Jurkat, Clone E6-1 (cell line): ENCODE data around the gene KATNB1.
A peak's percentile ranks its signal among the peaks of the same experiment; 100 is the strongest.
"Not testable (repeated sequence)": the region's sequence is repeated elsewhere in the genome, so short reads cannot be mapped to it uniquely, and the experiment has no call there.

Experiments used
- DNase-seq: peaks from one replicate; pipeline ENCODE4 v3.0.0-alpha.2; 2011; ENCODE audit warnings: low read depth, low spot score
- H3K4me3 ChIP-seq: 2 replicates; pipeline ENCODE4 v1.5.1; 2011; ENCODE audit warnings: mild to moderate bottlenecking, low read length, control low read depth, moderate library complexity

Gene KATNB1

DNA sequence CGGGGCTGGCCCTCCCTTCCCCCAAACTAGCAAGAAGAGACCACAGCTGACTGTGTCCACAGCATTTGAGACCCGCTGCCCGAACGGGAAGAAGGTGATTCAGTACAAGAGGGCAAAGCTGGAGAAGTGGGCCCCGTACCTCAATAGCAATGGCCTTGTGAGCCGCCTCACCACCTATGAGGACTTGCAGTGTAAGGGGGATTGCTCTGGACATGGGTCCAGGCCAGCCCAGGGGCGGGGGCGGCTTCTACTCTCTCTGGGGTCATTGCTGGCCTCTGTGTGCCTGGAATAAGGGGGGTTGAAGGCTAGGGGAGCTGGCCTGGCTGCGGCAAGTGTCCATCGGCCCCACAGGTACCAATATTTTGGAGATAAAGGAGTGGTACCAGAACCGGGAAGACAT is 12.9 kb upstream of the KATNB1 start:
- no peak for DNase-seq
- H3K4me3 ChIP-seq: no peak overlapping the region

DNA sequence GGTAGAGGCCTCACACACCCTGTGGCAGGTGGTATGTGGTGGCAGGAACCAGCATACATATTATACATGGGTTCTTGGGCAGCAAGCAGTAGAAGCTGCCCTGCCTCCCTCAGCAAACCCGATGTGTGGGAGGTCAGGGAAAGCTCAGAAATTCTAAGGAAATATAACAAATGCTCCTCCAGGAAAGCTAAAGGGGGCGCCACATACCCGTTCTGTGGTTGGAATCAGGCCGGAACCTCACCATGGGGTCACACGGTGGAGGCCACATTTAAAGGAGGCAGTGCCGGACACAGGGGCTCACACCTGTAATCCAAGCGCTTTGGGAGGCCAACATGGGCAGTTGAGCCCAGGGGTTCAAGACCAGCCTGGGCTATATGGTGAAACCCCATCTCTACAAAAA is 12.4 kb upstream of the KATNB1 start:
- no peak for DNase-seq
- H3K4me3 ChIP-seq: no peak overlapping the region

DNA sequence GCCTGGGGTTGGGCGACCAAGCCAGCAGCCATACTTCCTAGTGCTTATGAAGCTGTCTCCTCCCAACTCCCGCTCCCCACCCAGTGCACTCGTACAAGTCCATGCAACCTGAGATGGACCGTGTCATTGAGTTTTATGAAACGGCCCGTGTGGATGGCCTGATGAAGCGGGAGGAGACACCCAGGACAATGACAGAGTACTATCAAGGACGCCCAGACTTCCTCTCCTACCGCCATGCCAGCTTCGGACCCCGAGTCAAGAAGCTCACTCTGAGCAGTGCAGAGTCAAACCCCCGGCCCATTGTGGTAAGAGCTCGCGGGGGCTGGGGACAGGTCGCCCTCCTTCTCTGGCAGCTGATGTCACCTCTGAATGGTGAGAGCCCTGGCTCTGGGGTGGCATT is 11.0 kb upstream of the KATNB1 start:
- no peak for DNase-seq
- no peak overlapping the region for H3K4me3 ChIP-seq

DNA sequence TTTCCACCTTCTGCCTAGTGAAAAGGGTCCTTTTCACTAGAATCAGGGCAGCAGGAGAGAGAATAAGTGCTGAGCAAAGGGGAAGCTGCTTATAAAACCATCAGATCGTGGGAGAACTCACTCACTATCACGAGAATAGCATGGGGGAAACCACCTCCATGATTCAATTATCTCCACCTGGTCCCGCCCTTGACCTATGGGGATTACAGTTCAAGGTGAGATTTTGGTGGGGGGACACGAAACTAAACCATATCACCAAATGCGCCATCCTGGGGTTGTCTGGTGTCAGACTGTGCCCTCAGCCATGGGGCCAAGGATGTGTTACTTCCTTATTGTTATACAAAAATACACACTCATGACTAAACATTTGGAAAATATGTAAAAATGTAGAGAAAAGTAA is 10.4 kb upstream of the KATNB1 start:
- no peak for DNase-seq
- no peak overlapping the region for H3K4me3 ChIP-seq

DNA sequence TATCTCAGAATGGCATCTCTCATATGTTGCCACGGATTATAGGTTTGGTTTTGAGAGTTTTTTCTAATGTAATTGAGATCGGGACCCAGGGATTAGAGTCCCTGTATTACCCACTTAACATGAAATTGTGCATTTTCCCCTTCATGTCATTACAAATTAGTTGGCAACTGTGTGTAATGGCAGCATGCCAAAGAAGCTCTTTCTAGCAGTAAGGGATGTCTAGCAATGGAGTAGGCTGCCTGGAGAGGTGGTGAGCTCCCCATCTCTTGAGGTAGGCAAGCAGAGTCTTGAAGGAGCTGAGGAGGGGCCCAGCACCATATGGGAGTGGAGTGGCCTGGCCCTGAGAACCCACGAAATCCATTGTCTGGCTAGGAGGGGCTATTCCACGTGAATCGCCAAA is 10.0 kb upstream of the KATNB1 start:
- DNase-seq: no peak
- no peak overlapping the region for H3K4me3 ChIP-seq

DNA sequence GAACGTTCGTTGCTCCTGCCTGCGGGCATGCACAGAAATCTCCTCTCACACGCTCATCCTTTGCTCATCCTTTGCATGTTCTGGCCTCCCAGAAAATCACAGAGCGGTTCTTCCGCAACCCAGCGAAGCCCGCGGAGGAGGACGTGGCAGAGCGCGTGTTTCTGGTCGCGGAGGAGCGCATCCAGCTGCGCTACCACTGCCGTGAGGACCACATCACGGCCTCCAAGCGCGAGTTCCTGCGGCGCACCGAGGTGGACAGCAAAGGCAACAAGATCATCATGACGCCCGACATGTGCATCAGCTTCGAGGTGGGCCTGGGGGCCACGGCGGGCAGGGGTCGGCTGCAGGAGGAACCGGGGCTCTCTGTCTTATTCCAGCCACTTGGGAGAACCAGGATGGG is 9.6 kb upstream of the KATNB1 start:
- H3K4me3 ChIP-seq: no peak overlapping the region
- no peak for DNase-seq

DNA sequence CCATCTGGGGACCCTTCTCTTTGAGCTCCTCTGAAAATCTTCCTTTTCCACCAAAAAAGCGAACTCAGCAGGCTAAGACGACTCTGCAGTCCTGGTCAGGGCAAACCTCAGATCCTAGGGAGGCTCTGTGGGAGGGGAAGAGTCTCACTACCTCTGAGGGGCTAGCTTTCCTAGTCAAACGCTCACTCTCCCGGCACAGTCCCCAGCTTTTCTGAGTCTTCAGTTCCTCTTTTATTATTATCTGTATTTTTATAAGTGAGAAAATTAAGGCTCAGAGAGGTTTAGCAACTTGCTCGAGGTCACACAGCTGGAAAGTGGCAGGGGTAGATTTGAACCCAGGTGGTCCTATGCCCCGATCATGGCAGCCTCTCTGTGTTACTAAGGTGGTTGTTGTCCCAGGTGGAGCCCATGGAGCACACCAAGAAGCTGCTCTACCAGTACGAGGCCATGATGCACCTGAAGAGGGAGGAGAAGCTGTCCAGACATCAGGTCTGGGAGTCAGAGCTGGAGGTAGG is 9.1 kb upstream of the KATNB1 start:
- DNase-seq: no peak
- H3K4me3 ChIP-seq: no peak overlapping the region

DNA sequence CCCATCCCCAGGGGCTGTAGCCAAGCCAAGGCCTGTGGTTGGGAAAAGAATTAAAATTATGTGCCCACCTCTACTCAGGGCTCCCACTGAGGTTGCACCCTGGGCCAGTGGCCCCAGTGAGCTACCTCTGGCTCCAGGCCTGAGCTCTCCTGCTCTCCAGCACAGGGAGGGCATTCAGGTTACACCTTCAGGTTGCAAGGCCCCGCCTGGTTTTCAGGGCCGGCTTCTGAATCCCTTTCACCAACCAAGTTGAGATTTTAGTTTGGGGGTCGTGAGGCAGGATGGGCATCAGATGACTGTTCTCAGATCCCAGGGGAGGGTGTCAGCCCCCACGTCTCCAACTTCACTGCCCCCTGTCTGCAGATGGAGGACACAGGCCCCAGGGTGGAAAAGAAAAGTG is 8.0 kb upstream of the KATNB1 start:
- H3K4me3 ChIP-seq: no peak overlapping the region
- no peak for DNase-seq

DNA sequence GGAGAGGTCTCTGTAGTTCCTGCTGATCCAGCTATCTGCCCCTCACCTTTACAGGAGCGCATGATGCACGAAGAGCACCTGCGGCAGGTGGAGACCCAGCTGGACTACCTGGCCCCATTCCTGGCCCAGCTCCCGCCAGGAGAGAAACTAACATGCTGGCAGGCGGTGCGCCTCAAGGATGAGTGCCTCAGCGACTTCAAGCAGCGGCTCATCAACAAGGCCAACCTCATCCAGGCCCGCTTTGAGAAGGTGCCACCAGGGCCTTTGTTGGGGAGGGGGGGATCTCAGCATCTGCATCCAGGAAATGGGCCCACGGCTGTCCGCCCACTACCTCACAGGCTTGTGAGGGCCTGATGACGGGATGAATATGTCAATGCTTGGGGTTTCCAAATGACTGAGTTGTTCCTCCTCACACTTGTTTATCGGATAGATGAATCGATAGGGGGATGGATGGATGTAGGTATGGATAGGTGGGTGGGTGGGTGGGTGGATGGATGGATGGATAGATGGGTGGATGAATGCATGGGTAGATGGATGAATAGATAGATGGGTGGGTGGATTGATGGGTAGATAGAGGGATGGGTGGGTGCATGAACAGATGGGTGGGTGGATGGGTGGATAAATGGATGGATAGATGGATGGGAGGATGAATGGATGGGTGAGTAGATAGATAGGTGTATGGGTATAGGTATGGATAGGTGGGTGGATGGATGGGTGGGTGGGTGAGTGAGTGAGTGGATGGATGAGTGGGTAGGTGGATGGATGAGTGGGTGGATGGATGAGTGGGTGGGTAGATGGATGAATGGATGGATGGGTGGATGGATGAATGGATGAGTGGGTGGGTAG is 7.0 kb upstream of the KATNB1 start:
- DNase-seq: no peak

DNA sequence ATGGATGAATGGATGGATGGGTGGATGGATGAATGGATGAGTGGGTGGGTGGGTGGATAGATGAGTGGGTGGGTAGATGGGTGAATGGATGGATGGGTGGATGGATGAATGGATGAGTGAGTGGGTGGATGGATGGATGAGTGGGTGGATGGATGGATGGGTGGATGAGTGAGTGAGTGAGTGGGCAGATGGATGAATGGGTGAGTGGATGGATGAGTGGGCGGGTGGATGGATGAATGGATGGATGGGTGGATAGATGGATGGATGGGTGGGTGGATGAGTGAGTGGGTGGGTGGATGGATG is 6.4 kb upstream of the KATNB1 start:
- H3K4me3 ChIP-seq: no peak overlapping the region
- no peak for DNase-seq

More for the DNA sequence above, 7.0 kb upstream of the KATNB1 start:
- no peak overlapping the region for H3K4me3 ChIP-seq

DNA sequence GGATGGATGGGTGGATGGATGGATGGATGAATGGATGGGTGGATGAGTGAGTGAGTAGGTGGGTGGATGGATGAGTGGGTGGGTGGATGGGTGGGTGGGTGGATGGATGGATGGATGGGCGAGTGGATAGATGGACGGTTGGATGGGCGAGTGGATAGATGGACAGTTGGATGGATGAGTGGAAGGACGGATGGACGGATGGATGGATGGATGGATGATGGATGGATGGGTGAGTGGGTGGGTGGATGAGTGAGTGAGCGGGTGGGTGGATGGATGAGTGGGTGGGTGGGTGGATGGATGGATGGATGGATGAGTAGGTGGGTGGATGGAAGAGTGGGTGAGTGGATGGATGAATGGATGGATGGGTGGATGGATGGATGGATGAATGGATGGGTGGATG is 5.7 kb upstream of the KATNB1 start:
- DNase-seq, H3K4me3 ChIP-seq: not testable (repeated sequence)

DNA sequence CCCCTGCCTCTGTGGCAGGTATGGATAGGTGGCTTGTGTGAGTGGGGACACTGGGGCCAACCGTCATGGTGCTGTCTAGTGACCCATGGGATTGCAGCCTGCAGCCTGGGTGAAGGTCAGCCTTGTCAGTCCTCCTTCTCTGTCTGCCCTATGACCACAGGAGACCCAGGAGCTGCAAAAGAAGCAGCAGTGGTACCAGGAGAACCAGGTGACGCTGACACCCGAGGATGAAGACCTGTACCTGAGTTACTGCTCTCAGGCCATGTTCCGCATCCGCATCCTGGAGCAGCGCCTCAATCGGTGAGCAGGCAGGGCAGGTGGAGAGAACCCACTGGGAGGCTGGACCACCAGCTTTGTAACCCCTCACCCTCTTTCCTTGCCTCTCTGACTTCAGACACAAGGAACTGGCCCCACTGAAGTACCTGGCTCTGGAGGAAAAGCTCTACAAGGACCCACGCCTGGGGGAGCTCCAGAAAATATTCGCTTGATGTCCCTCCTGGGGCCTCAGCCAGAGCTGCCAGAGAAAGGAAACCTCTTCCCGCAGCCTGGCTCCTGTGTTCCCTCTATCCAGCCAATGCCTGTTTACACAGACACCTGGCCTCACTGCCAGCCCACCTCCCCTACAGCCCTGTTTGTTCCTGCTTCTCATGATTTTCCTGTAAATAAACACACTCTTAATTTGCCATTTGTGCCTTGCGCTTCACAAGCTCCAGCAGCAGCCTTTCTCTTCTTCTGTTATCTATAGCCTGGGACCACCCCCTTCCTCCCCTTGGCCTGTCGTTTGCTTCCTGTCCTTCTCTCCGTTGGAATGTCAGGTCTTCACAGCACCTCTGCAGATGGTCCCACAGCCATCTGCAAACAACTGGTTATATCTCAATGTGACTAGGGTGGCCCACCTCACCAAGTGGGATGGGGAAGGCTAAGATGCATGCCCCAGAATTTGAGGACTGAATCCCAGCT is 4.5 kb upstream of the KATNB1 start:
- DNase-seq: no peak
- H3K4me3 ChIP-seq: no peak overlapping the region

DNA sequence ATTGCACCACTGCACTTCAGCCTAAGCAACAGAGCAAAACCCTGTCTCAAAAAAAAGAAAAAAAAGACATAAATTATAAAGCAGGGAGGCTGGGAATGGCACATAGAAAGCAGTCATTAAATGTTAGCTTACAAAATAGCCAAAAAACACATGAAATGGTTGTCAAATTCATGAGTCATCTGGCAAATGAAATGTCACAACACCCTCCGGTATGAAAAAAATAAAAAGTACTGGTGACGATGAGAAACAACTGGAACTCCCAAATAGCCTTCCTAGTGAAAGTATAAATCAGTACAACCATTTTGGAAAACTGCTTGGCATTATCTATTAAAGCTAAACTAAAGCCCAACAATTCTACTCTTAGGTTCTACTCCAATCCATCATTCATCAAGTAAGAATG is 3.5 kb upstream of the KATNB1 start:
- no peak overlapping the region for H3K4me3 ChIP-seq
- DNase-seq: no peak

DNA sequence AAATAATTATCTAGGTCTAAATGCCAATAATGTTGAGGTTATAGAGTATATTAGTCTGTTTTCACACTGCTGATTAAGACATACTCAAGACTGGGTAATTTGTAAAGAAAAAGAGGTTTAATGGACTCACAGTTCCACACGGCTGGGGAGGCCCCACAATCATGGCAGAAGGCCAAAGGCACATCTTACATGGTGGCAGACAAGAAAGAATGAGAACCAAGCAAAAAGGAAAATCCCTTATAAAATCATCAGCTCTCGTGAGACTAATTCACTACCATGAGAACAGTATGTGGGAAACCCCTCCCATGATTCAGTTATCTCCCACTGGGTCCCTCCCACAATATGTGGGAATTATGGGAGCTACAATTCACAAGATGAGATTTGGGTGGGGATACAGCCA is 2.9 kb upstream of the KATNB1 start:
- no peak for DNase-seq
- H3K4me3 ChIP-seq: no peak overlapping the region

DNA sequence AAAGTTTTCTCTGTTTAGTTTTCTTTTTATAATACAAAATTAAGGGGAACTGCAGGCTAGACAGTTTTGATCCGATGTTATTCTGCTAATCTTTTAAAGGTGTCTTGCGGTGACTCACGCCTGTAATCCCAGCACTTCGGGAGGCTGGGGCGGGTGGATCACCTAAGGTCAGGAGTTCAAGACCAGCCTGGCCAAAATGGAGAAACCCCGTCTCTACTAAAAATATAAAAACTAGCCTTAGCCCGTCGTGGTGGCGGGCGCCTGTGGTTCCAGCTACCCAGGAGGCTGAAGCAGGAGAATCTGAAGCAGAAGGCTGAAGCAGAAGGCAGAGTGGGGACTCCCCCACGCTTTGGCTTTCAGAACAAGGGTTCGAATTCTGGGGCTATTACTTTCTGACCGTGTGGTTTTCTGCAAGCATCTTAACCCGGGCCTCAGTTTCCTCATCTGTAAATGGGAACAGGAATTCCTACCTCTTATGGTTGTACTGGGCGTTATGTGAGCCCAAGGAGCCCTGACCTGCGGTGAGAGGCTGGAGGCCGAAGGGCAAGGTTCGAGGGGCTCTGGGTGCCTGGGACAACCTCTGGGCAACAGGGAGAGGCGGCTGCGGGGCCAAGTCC is 1.2 kb upstream of the KATNB1 start:
- H3K4me3 ChIP-seq: peak overlapping the region; percentile 92
- DNase-seq: no peak

DNA sequence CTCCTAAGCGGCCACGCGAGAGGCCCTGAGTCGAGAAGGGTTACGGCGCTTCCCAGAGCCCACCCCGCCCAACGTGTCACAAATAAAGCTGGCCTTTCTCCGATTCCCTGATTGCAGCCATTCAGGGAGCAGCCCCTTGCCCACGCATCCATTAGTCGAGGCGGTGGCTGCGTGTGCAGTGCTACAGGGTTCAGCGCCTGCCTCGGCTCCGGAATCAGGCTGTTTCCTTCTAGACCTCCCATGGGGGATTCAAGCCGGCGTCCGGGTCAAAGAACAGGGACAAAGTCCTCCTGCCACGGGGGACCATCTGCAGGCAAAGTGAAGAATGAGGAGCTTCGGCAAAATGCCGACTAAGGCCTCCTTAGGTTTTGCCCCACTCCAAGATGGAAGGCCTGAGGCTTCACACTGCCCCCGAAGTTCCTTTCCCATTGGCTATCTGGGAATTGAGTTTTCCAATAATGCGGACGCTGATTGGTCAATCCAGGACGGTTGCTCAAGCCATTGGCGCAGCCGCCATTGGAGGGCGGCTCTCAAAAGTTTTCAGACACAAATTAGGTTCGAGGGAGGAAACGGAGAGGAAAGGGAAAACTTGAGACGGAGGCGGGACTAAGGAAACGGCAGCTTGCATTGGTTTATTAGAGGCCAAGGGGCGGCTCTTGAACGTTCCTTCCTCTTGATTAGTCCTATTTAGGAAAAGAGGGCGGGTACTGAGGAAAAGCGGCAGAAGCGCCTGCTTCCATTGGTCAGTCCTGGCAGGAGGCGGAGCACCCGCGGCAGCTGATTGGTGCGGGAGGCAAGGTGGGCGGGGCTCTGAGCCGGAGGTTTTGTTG is 430 bp upstream of the KATNB1 start:
- DNase-seq: peak; percentile 100
- peak overlapping the region; percentile 92 for H3K4me3 ChIP-seq

DNA sequence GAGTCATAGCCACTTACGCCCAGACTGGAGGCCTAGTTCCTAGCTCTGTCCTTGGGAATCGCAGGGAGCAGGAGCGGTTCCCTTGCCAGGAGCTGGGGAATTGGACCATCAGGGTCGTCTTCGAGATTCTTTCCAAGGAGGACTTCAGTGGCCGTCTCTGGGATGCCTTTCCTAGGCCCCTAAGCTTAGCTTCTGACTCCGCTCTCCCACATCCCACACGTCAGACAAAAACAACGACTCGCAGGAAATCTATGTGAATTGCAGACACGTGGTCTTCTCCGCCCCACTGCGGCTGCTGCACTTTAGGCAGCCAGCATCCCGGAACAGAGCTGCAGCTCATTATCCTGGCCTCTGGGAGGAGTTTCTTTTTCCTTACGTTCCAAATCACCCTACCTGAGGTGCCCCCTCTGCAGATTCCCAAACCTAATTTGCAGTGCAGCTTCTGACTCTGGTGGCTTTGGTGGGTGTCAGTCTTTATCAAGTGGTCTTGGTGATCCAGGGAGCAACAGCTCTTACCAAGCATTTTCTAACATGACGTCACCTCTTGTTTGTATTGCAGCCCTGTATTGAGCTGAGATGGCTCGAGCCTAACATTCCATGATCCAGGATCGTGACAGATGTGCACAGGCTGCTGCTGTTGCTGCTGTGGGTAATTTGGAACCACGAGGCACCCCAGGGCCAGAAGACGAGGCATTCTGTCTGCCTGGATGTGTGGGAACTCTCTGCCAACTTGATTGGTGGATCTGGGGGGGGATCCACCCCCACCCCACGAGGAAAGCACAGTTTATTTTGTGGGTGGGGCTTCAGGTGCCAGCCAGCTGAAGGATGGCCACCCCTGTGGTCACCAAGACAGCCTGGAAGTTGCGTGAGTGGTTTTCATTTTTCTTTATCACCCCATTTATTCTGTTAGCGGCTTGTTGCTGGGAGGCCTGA is 1.1 kb downstream of the KATNB1 start:
- peak; percentile 65 for DNase-seq
- H3K4me3 ChIP-seq: peak overlapping the region; percentile 92

DNA sequence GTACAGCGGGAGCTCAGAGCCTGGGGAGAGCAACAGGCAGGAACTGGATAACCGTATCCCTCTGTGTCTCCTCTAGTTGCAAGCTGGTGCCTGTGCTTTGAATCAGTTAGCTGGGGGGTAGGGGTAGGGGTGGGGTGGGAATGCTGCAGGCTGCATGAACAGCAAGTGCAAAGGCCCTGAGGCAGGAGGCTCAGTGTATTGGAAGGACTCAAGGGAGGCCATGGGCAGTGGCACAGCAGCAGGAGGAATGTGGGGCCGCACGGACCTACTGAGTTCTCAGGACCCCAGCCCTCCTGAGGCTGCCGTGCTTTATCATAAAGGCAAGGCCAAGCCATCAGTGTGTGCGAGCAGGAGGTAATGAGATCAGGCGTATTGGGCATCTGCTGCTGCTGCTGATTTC is 3.3 kb downstream of the KATNB1 start:
- no peak overlapping the region for H3K4me3 ChIP-seq
- DNase-seq: no peak
